Heart right ventricle (tissue), 16 donors: Measurements from ENCODE around the gene SYT11. TPM values are rescaled to one million over a fixed set of nuclear protein-coding genes. Genes with fewer than 3 reads are reported as not detected.

Source experiments
- ATAC-seq, 8 donors: fragments of 200-7000 bp; cut with Tn5 transposase; one replicate each; pipeline ENCODE4 v1.9.1; 2020; ENCODE audit warnings: mild to moderate bottlenecking in 8 of 8, moderate library complexity in 8 of 8, moderate number of reproducible peaks in 1 of 8
- DNase-seq, 2 donors: peaks; one replicate each; pipeline ENCODE4 v3.0.0-alpha.2; 2020
- H3K27ac ChIP-seq, 10 donors: fragments of 200-600 bp; sonication (generic) in 2 of 10; one replicate each; pipeline versions ENCODE4 v1.5.0 to v1.8.0; 2020 to 2022; ENCODE audit warnings: mild to moderate bottlenecking in 3 of 10
- H3K27me3 ChIP-seq, 7 donors: fragments of 200-600 bp; one replicate each; pipeline ENCODE4 v1.8.0; 2021 to 2022; ENCODE audit warnings: mild to moderate bottlenecking in 2 of 7
- H3K36me3 ChIP-seq, 9 donors: fragments of 200-600 bp; sonication (generic) in 1 of 9; one replicate each; pipeline versions ENCODE4 v1.5.0 to v1.8.0; 2020 to 2022; ENCODE audit warnings: mild to moderate bottlenecking in 2 of 9
- H3K4me1 ChIP-seq, 9 donors: fragments of 200-600 bp; sonication (generic) in 1 of 9; one replicate each; pipeline versions ENCODE4 v1.5.0 to v1.8.0; 2020 to 2022; ENCODE audit warnings: mild to moderate bottlenecking in 4 of 9
- H3K4me3 ChIP-seq, 10 donors: fragments of 200-600 bp; sonication (generic) in 2 of 10; one replicate each; pipeline versions ENCODE4 v1.5.0 to v1.8.0; 2020 to 2022; ENCODE audit warnings: mild to moderate bottlenecking in 7 of 10, moderate library complexity in 2 of 10
- H3K9me3 ChIP-seq, 11 donors: fragments of 200-600 bp in 10 of 11; sonication (generic) in 2 of 11; one replicate each; pipeline versions ENCODE4 v1.5.0 to v1.8.0; 2013 to 2022; ENCODE audit warnings: mild to moderate bottlenecking in 2 of 11, control low read depth in 1 of 11, moderate library complexity in 1 of 11
- CTCF ChIP-seq, 9 donors: fragments of 200-600 bp; sonication (generic) in 2 of 9; IDR thresholded peaks; one replicate each; pipeline versions ENCODE4 v1.5.0 to v1.8.0; 2021 to 2022; ENCODE audit warnings: antibody characterized with exemption in 9 of 9, mild to moderate bottlenecking in 5 of 9, moderate library complexity in 1 of 9
- WGBS, 2 donors: extraction: QIAGEN DNeasy Blood & Tissue Kit; methylation state at CpG; one replicate each; pipeline ENCODE4 v1.1.7; 2013; ENCODE audit warnings: inconsistent platforms in 1 of 2; 5-methylcytosine and 5-hydroxymethylcytosine counted together
- intact Hi-C, 10 donors: fragments of 100-400 bp; cut with DNase I; formaldehyde crosslinking; loops; one replicate each; pipeline versions ENCODE4 v1.11.1 to v1.14.2; 2022
- polyA plus RNA-seq, 2 donors: library from polyadenylated mRNA; stranded (reverse); fragments of 200-250 nt; gene quantifications; one replicate each; pipeline ENCODE4 v1.2.3, GENCODE V29; 2013
- total RNA-seq, 10 donors: library from RNA; stranded (reverse); fragmentation: NEBNext Ultra II Directional in 3 of 10; extraction: Animal tissue kit (Norgen Biotek cat#: 25700) in 3 of 10; gene quantifications; one replicate each; pipeline versions ENCODE4 v1.2.1 to v1.2.4, GENCODE V29; 2021 to 2023
- donor health status: Arrhythmogenic right ventricular cardiomyopathy.
- donor health status: ischemic (EF 13 %, LVEDD 7.1; RV severe dilation, severe dysfunction).
- donor health status: healthy with polysubstance abuse.
- donor health status: DM: no; HTN: yes; CAD: no.
- donor health status: DM: no; HTN: no; CAD: no.
- donor health status: ischemic (EF 25% LVEDD 6.9; RV normal size, moderate dysfunction).
- donor health status: ischemic (EF 25% LVEDD 5.7; RV mildly dilated, moderate dysfunction).
- donor health status: healthy.
- donor health status: DM: yes; HTN: yes; CAD: no.
- donor health status: Ischemic cardiomyopathy.
- donor health status: ischemic (EF 35%, LVEDD 5.7; RV mildly dilated, moderate dysfunction).
- donor health status: nonischemic (EF 11% LVEDD 7.7; RV severe dilation, severe dysfunction).
- donor health status: DM: yes; HTN: yes; CAD: no.
- donor health status: PGD.
- donor health status: ischemic (EF 29% LVEDD 5.4; RV normal size, mild dysfunction).
- donor health status: nonischemic (EF 23%, LVEDD 6.1; RV moderate dilation, normal function).

The SYT11 gene
- total and polyA plus RNA-seq, 12 donors: 1.8 to 19.4 (median 12.1) TPM

GRCh38 chr1:155873860-155874259 lies 14.5 kb downstream of the SYT11 start:
- Histone ChIP-seq H3K9me3 (no peaks in the 10 kb centered on the region), H3K4me3 (no peak overlapping the region), H3K27me3 (no peaks in the 10 kb centered on the region), H3K27ac (no peak overlapping the region), H3K36me3 (peaks cover 0 to 50% (median 0%) of the 10 kb centered on the region in 9 donors), H3K4me1 (peaks cover 5 to 23% (median 14%) of the 10 kb centered on the region in 9 donors)
- TF ChIP-seq CTCF (IDR thresholded peaks at IDR 0.05): no peak
- DNase-seq: no peak
- no peak for ATAC-seq
- 85 to 86% methylated on average over 9 of the region's 9 CpGs for WGBS, 2 donors
- intact Hi-C loops: no loop called here

- no peak for TF ChIP-seq CTCF (IDR thresholded peaks at IDR 0.05)
- no peak overlapping the region for H3K27ac ChIP-seq
- no peaks in the 10 kb centered on the region for H3K9me3 ChIP-seq
- intact Hi-C loops: no loop called here
- H3K4me1 ChIP-seq: no peaks in the 10 kb centered on the region
- H3K27me3 ChIP-seq: no peaks in the 10 kb centered on the region
- no peak for ATAC-seq
- H3K36me3 ChIP-seq: peaks cover 0 to 67% (median 17%) of the 10 kb centered on the region in 9 donors
- H3K4me3 ChIP-seq: no peak overlapping the region
- no peak for DNase-seq
- 91 to 96% methylated on average over 2 of the region's 2 CpGs for WGBS, 2 donors
Measured at GRCh38 chr1:155877945-155878344, 18.6 kb downstream of the SYT11 start.

- intact Hi-C loops: no loop called here
- DNase-seq (no peak), ATAC-seq (no peak)
- Histone ChIP-seq H3K9me3 (no peaks in the 10 kb centered on the region), H3K27me3 (no peaks in the 10 kb centered on the region), H3K4me3 (no peak overlapping the region), H3K36me3 (peaks cover 0 to 76% (median 18%) of the 10 kb centered on the region in 9 donors), H3K4me1 (no peaks in the 10 kb centered on the region), H3K27ac (no peak overlapping the region)
- whole genome bisulfite sequencing, 2 donors: 94 to 96% methylated on average over 2 of the region's 2 CpGs
- no peak for TF ChIP-seq CTCF (IDR thresholded peaks at IDR 0.05)
Measured at GRCh38 chr1:155880251-155880650, 20.9 kb downstream of the SYT11 start.

GRCh38 chr1:155880950-155881349 lies 21.6 kb downstream of the SYT11 start:
- intact Hi-C loops: no loop called here
- ATAC-seq: no peak
- H3K36me3 ChIP-seq: peaks cover 0 to 75% (median 18%) of the 10 kb centered on the region in 9 donors
- no peaks in the 10 kb centered on the region for H3K9me3 ChIP-seq
- 91 to 94% methylated on average over 6 of the region's 6 CpGs for WGBS, 2 donors
- DNase-seq: no peak
- TF ChIP-seq CTCF (IDR thresholded peaks at IDR 0.05): no peak
- H3K4me3 ChIP-seq: no peak overlapping the region
- no peaks in the 10 kb centered on the region for H3K4me1 ChIP-seq
- no peak overlapping the region for H3K27ac ChIP-seq
- no peaks in the 10 kb centered on the region for H3K27me3 ChIP-seq
